ENCODE results near the gene CRTC1.

The CRTC1 gene

GRCh38 chr19:18770663-18771327 is 87.3 kb downstream of the CRTC1 start:
- TF ChIP-seq NFRKB (IDR thresholded peaks at IDR 0.05) = no peak
- peak; percentile 93 for TF ChIP-seq TARDBP (IDR thresholded peaks at IDR 0.05)
- POLR2A ChIA-PET = no interaction called here
- CTCF ChIA-PET = no interaction called here
- no peak for DNase-seq (ENCODE audit: extremely low spot score)

GRCh38 chr19:18771328-18772242 is 88.1 kb downstream of the CRTC1 start:
- ChIA-PET CTCF (no interaction called here), POLR2A (interaction anchor here (1.1 kb wide), 1 partner anchor 60 kb away, joined by 4 read pairs; the partner anchor contains the start of gene UPF1)
- TF ChIP-seq LEF1 (IDR thresholded peaks at IDR 0.05; ENCODE audit: borderline replicate concordance) (no peak), FOXM1 (IDR thresholded peaks at IDR 0.05; ENCODE audit: borderline replicate concordance) (no peak), PKNOX1 (IDR thresholded peaks at IDR 0.05) (no peak), ARNT (IDR thresholded peaks at IDR 0.05) (no peak), L3MBTL2 (conservative IDR thresholded peaks at IDR 0.05) (no peak), NFRKB (IDR thresholded peaks at IDR 0.05) (no peak), BHLHE40 (IDR thresholded peaks at IDR 0.05; ENCODE audit: borderline replicate concordance) (no peak)
- peak; percentile 40 for DNase-seq (ENCODE audit: extremely low spot score)

- ChIA-PET POLR2A (interaction anchor here (1.1 kb wide), 1 partner anchor 58 kb away, joined by 4 read pairs; the partner anchor contains the start of gene UPF1), CTCF (interaction anchor here (0.7 kb wide), 1 partner anchor 74 kb away, joined by 3 read pairs; no protein-coding TSS in a partner anchor)
- TF ChIP-seq BHLHE40 (IDR thresholded peaks at IDR 0.05; ENCODE audit: borderline replicate concordance) (no peak), FOXK2 (IDR thresholded peaks at IDR 0.05) (no peak), TARDBP (IDR thresholded peaks at IDR 0.05) (no peak), SP1 (IDR thresholded peaks at IDR 0.05) (no peak), PKNOX1 (IDR thresholded peaks at IDR 0.05) (no peak), CTBP1 (IDR thresholded peaks at IDR 0.05; ENCODE audit: borderline replicate concordance) (no peak), ZNF384 (IDR thresholded peaks at IDR 0.05) (no peak), FOXM1 (IDR thresholded peaks at IDR 0.05; ENCODE audit: borderline replicate concordance) (no peak), L3MBTL2 (conservative IDR thresholded peaks at IDR 0.05) (no peak), ARNT (IDR thresholded peaks at IDR 0.05) (no peak), HDGF (IDR thresholded peaks at IDR 0.05; ENCODE audit: borderline replicate concordance) (no peak), LEF1 (IDR thresholded peaks at IDR 0.05; ENCODE audit: borderline replicate concordance) (no peak), NFRKB (IDR thresholded peaks at IDR 0.05) (no peak), ELF4 (IDR thresholded peaks at IDR 0.05) (no peak), SUZ12 (IDR thresholded peaks at IDR 0.05) (no peak), FOXA1 (IDR thresholded peaks at IDR 0.05) (no peak)
- no peak for DNase-seq (ENCODE audit: extremely low spot score)
These were observed 89.4 kb downstream of the CRTC1 start for GRCh38 chr19:18772620-18773587.

- TF ChIP-seq SUZ12 (IDR thresholded peaks at IDR 0.05) = no peak
- TF ChIP-seq BHLHE40 (IDR thresholded peaks at IDR 0.05; ENCODE audit: borderline replicate concordance) = no peak
- no peak for TF ChIP-seq ARNT (IDR thresholded peaks at IDR 0.05)
- no peak for TF ChIP-seq ZNF384 (IDR thresholded peaks at IDR 0.05)
- no peak for TF ChIP-seq FOXA1 (IDR thresholded peaks at IDR 0.05)
- TF ChIP-seq FOXK2 (IDR thresholded peaks at IDR 0.05) = no peak
- TF ChIP-seq L3MBTL2 (conservative IDR thresholded peaks at IDR 0.05) = no peak
- TF ChIP-seq LEF1 (IDR thresholded peaks at IDR 0.05; ENCODE audit: borderline replicate concordance) = no peak
- no peak for TF ChIP-seq NFRKB (IDR thresholded peaks at IDR 0.05)
- no peak for TF ChIP-seq TARDBP (IDR thresholded peaks at IDR 0.05)
- TF ChIP-seq PKNOX1 (IDR thresholded peaks at IDR 0.05) = no peak
- no peak for TF ChIP-seq CTBP1 (IDR thresholded peaks at IDR 0.05; ENCODE audit: borderline replicate concordance)
- no peak for TF ChIP-seq ELF4 (IDR thresholded peaks at IDR 0.05)
- TF ChIP-seq HDGF (IDR thresholded peaks at IDR 0.05; ENCODE audit: borderline replicate concordance) = no peak
- no peak for TF ChIP-seq SP1 (IDR thresholded peaks at IDR 0.05)
- TF ChIP-seq FOXM1 (IDR thresholded peaks at IDR 0.05; ENCODE audit: borderline replicate concordance) = no peak
- no peak for DNase-seq (ENCODE audit: extremely low spot score)
- ChIA-PET POLR2A (no interaction called here), CTCF (interaction anchor here (0.7 kb wide), 1 partner anchor 73 kb away, joined by 3 read pairs; no protein-coding TSS in a partner anchor)
These were observed 90.2 kb downstream of the CRTC1 start for GRCh38 chr19:18773682-18774081.

- ChIA-PET POLR2A (no interaction called here), CTCF (no interaction called here)
- TF ChIP-seq LEF1 (IDR thresholded peaks at IDR 0.05; ENCODE audit: borderline replicate concordance) = no peak
- no peak for TF ChIP-seq SUZ12 (IDR thresholded peaks at IDR 0.05)
- no peak for TF ChIP-seq PKNOX1 (IDR thresholded peaks at IDR 0.05)
- no peak for TF ChIP-seq ZNF384 (IDR thresholded peaks at IDR 0.05)
- TF ChIP-seq FOXK2 (IDR thresholded peaks at IDR 0.05) = no peak
- no peak for TF ChIP-seq TARDBP (IDR thresholded peaks at IDR 0.05)
- no peak for TF ChIP-seq SP1 (IDR thresholded peaks at IDR 0.05)
- TF ChIP-seq HDGF (IDR thresholded peaks at IDR 0.05; ENCODE audit: borderline replicate concordance) = no peak
- no peak for TF ChIP-seq BHLHE40 (IDR thresholded peaks at IDR 0.05; ENCODE audit: borderline replicate concordance)
- no peak for TF ChIP-seq ARNT (IDR thresholded peaks at IDR 0.05)
- no peak for TF ChIP-seq CTBP1 (IDR thresholded peaks at IDR 0.05; ENCODE audit: borderline replicate concordance)
- no peak for TF ChIP-seq ELF4 (IDR thresholded peaks at IDR 0.05)
- TF ChIP-seq FOXA1 (IDR thresholded peaks at IDR 0.05) = no peak
- TF ChIP-seq NFRKB (IDR thresholded peaks at IDR 0.05) = no peak
- no peak for TF ChIP-seq L3MBTL2 (conservative IDR thresholded peaks at IDR 0.05)
- no peak for DNase-seq (ENCODE audit: extremely low spot score)
These were observed 90.6 kb downstream of the CRTC1 start for GRCh38 chr19:18774107-18774506.
